H1 (cell line): ENCODE data around the gene TRMT10A. TPM values are rescaled to one million over a fixed set of nuclear protein-coding genes. Genes with fewer than 3 reads are reported as not detected.

ENCODE experiments used
- NRF1 ChIP-seq: IDR thresholded peaks from 2 replicates; pipeline ENCODE4 v1.6.1; 2011; ENCODE audit warnings: mild to moderate bottlenecking, low read depth, low read length, improper control_type of control experiment
- RAD21 ChIP-seq, 2 experiments: IDR thresholded peaks in 1 of 2; conservative IDR thresholded peaks in 1 of 2; 2 replicates each; pipeline ENCODE4 v1.6.1; 2011; ENCODE audit warnings: low read depth in 2 of 2, low read length in 2 of 2, improper control_type of control experiment in 1 of 2, inconsistent platforms in 1 of 2, mild to moderate bottlenecking in 1 of 2, moderate library complexity in 1 of 2
- SP2 ChIP-seq: IDR thresholded peaks from 2 replicates; pipeline ENCODE4 v1.6.1; 2012; ENCODE audit warnings: mild to moderate bottlenecking, low read length, inconsistent platforms
- SP4 ChIP-seq: IDR thresholded peaks from 2 replicates; pipeline ENCODE4 v1.6.1; 2012; ENCODE audit warnings: low read length, inconsistent platforms
- TEAD4 ChIP-seq: IDR thresholded peaks from 2 replicates; pipeline ENCODE4 v1.6.1; 2012; ENCODE audit warnings: low read depth, low read length, inconsistent platforms, mixed read lengths
- YY1 ChIP-seq: IDR thresholded peaks from 2 replicates; pipeline ENCODE4 v1.6.1; 2011; ENCODE audit warnings: low read depth, mild to moderate bottlenecking, low read length
- polyA plus RNA-seq, 7 experiments: library from polyadenylated mRNA; depleted of rRNA in 3 of 7; stranded (reverse) in 5 of 7; unstranded in 2 of 7; fragments of >200 nt in 5 of 7; fragments of 200-250 nt in 2 of 7; gene quantifications; 1 replicate in 5 of 7; 2 replicates in 1 of 7; 4 replicates in 1 of 7; pipeline versions ENCODE4 v1.2.1 to v1.2.3, GENCODE V29; 2011 to 2013; ENCODE audit warnings: missing spikeins in 2 of 7, mixed read lengths in 2 of 7
- total RNA-seq: library from RNA; stranded (reverse); fragmentation: NEBNext Ultra II Directional; extraction: Animal tissue kit (Norgen Biotek cat#: 25700); gene quantifications from 2 replicates; pipeline ENCODE4 v1.2.1, GENCODE V29; 2021

TRMT10A gene
- total and polyA plus RNA-seq, 2 of the 8 experiments (the other 6 are each of a cell fraction or from before 2014, with no cell fraction given): 1.5 to 3.8 TPM

DNA sequence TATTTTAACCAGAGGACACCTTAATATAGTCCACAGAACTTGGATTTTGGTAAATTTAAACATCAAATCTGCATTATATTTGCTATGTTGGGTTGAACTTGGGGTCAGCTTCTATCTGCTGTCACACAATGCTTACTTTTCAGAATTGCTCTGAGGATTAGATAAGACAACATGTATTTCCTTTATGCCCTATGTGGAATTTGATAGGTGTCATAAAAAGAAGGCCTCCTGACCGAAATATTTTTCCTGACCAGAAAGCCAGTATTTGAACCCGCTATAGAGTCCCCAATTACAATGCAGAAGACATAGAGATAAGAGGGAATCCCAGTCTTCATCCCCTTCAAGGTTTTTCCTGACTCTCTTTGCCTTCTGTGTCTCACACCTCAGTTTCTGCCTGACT lies 14.9 kb upstream of the TRMT10A start (continued):
- no peak for TF ChIP-seq RAD21 (IDR thresholded peaks at IDR 0.05 in 1 of 2, conservative IDR thresholded peaks at IDR 0.05 in 1 of 2; ENCODE audit: low read depth in 2 of 2, low read length in 2 of 2)
- no peak for TF ChIP-seq SP4
- no peak for TF ChIP-seq TEAD4
- TF ChIP-seq YY1: no peak
- no peak for TF ChIP-seq SP2
- no peak for TF ChIP-seq NRF1
